ENCODE measurements around the gene MED29.
A peak's percentile ranks its signal among the peaks of the same experiment; 100 is the strongest.

The MED29 gene

DNA sequence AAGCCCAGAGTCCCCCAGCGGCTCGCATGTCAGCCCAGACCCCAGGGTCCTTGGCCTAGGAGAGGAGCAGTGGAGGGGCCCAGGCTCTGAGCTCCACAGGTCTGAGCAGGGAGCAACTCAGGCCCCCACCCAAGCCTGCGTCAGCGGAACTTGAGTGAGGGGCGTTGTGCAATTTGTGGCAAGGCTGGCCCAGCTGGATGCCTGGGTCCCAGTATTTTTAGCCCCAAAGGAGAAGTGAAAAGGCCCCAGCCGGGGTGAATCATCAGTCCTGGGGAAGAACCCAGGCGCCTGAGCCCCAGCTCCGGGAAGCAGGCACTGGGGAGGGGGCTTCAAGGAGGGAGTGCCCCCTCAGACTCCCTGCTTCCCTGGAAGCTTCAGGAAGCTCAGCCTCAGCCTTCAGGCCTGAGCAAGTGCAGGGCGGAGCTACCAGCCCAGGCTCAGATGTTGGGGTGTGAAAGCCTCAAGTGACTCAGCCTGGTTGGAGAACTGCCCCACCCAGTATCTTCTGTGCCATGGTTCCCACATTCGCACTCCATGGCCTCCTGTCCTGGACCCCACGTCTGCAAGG is 7.2 kb downstream of the MED29 start:
- DNase-seq (ENCODE audit: low read depth), result no peak

DNA sequence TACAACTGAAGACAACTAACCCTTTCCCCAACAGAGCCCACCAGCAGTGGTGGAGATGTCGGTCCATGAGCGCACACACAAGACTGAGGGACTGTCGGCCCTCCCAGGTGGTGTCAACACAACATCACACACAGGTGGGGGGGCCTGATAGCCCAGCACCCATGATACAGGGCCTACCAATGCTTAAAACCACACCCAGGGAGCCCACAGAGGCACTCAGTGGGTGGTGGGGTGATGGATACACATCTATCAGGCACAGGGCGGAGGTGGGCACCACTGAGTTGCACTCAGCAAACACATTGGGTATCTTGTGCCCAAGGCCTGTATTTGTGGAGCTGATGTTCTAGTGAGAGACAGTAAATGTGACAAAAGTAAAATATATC is 8.5 kb downstream of the MED29 start:
- DNase-seq (ENCODE audit: low read depth), result no peak

GRCh38 chr19:39400061-39400460 is 8.9 kb downstream of the MED29 start:
- no peak for DNase-seq (ENCODE audit: low read depth)

DNA sequence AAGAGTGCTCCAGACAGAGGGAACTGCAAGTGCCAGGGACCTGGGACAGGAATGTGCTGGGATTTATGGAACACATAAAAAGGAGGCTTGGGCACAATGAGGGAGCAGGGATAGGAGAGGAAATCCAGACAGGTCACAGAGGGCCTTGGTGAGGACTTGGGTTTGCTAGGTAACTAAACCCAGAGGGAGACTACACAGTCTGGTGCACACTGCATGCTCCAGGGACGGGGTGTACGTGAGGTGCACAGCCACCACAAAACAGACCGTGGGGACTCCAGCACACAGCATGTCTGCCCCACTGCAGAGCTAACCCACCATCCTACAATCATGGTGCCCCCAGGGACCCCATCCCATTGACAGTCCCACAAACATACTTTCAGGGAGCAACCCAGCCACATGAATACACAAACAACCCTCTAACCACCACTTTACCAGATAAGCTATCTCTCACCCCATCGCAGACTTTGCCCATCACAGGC is 9.9 kb downstream of the MED29 start:
- DNase-seq (ENCODE audit: low read depth), result no peak

GRCh38 chr19:39401549-39402345 is 10.6 kb downstream of the MED29 start:
- peak; percentile 76 for DNase-seq (ENCODE audit: low read depth)

GRCh38 chr19:39402346-39403300 is 11.4 kb downstream of the MED29 start:
- DNase-seq (ENCODE audit: low read depth), result peak; percentile 83

- peak; percentile 94 for DNase-seq (ENCODE audit: low read depth)
Observed at GRCh38 chr19:39403331-39404312, 12.4 kb downstream of the MED29 start.

GRCh38 chr19:39405261-39405957 is 14.2 kb downstream of the MED29 start:
- DNase-seq (ENCODE audit: low read depth), result no peak

GRCh38 chr19:39405958-39406655 is 14.9 kb downstream of the MED29 start:
- DNase-seq (ENCODE audit: low read depth), result peak; percentile 78

GRCh38 chr19:39406656-39407409 is 15.7 kb downstream of the MED29 start, which contains the start of gene ZFP36:
ZFP36 (plus strand) TSS chr19:39406847; CDS start chr19:39406905, 58 bp downstream.
- peak; percentile 81 for DNase-seq (ENCODE audit: low read depth)

- no peak for DNase-seq (ENCODE audit: low read depth)
Observed at GRCh38 chr19:39407410-39407659, 16.2 kb downstream of the MED29 start.

DNA sequence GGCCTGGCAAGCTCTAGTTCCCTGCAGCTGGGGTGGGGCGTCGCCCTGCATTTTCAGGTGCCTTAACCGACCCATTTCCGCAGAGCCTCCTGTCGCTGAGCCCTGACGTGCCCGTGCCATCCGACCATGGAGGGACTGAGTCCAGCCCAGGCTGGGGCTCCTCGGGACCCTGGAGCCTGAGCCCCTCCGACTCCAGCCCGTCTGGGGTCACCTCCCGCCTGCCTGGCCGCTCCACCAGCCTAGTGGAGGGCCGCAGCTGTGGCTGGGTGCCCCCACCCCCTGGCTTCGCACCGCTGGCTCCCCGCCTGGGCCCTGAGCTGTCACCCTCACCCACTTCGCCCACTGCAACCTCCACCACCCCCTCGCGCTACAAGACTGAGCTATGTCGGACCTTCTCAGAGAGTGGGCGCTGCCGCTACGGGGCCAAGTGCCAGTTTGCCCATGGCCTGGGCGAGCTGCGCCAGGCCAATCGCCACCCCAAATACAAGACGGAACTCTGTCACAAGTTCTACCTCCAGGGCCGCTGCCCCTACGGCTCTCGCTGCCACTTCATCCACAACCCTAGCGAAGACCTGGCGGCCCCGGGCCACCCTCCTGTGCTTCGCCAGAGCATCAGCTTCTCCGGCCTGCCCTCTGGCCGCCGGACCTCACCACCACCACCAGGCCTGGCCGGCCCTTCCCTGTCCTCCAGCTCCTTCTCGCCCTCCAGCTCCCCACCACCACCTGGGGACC is 16.6 kb downstream of the MED29 start:
- no peak for DNase-seq (ENCODE audit: low read depth)

DNA sequence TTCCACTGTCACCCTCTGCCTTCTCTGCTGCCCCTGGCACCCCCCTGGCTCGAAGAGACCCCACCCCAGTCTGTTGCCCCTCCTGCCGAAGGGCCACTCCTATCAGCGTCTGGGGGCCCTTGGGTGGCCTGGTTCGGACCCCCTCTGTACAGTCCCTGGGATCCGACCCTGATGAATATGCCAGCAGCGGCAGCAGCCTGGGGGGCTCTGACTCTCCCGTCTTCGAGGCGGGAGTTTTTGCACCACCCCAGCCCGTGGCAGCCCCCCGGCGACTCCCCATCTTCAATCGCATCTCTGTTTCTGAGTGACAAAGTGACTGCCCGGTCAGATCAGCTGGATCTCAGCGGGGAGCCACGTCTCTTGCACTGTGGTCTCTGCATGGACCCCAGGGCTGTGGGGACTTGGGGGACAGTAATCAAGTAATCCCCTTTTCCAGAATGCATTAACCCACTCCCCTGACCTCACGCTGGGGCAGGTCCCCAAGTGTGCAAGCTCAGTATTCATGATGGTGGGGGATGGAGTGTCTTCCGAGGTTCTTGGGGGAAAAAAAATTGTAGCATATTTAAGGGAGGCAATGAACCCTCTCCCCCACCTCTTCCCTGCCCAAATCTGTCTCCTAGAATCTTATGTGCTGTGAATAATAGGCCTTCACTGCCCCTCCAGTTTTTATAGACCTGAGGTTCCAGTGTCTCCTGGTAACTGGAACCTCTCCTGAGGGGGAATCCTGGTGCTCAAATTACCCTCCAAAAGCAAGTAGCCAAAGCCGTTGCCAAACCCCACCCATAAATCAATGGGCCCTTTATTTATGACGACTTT is 17.4 kb downstream of the MED29 start:
- DNase-seq (ENCODE audit: low read depth), result no peak

- peak; percentile 65 for DNase-seq (ENCODE audit: low read depth)
Observed at GRCh38 chr19:39409208-39410016, 18.2 kb downstream of the MED29 start.

GRCh38 chr19:39410017-39410830 is 19.0 kb downstream of the MED29 start:
- DNase-seq (ENCODE audit: low read depth), result no peak

GRCh38 chr19:39410831-39411080 is 19.6 kb downstream of the MED29 start:
- DNase-seq (ENCODE audit: low read depth), result no peak

Measured in activated T-cell treated with anti-CD3 and anti-CD28 coated beads for 24 hours (primary cell).